OCI-LY1 (cell line): ENCODE measurements around the gene SPINK2.

Experiments used
- H2AFZ ChIP-seq: fragments of 200-600 bp; sonication (generic), shearing (Covaris generic); 2 replicates; pipeline ENCODE4 v1.6.0; 2014; ENCODE audit warnings: antibody characterized with exemption, mild to moderate bottlenecking, low read length
- H3F3A ChIP-seq: fragments of 200-600 bp; sonication (generic), shearing (Covaris generic); 2 replicates; pipeline ENCODE4 v1.6.0; 2014; ENCODE audit warnings: mild to moderate bottlenecking, antibody characterized with exemption, low read length, moderate library complexity; ENCODE audit not compliant: insufficient read depth
- H3K27ac ChIP-seq: fragments of 200-600 bp; sonication (generic); 2 replicates; pipeline ENCODE4 v1.5.1; 2014; ENCODE audit warnings: low read length, mixed run types, mild to moderate bottlenecking, low read depth; ENCODE audit not compliant: poor library complexity, severe bottlenecking
- H3K27me3 ChIP-seq: fragments of 200-600 bp; sonication (generic); 2 replicates; pipeline ENCODE4 v1.6.0; 2014; ENCODE audit warnings: antibody characterized with exemption, mild to moderate bottlenecking, low read length, moderate library complexity; ENCODE audit not compliant: insufficient read depth
- H3K36me3 ChIP-seq: fragments of 200-600 bp; sonication (generic); 2 replicates; pipeline ENCODE4 v1.6.1; 2014; ENCODE audit warnings: mild to moderate bottlenecking, antibody characterized with exemption, low read length, moderate library complexity, mixed read lengths; ENCODE audit not compliant: insufficient read depth
- H3K4me1 ChIP-seq: fragments of 200-600 bp; sonication (generic); 2 replicates; pipeline ENCODE4 v1.5.1; 2014; ENCODE audit warnings: mild to moderate bottlenecking, low read length, moderate library complexity; ENCODE audit not compliant: insufficient read depth, severe bottlenecking
- H3K4me2 ChIP-seq: fragments of 200-600 bp; sonication (generic), shearing (Covaris generic); 2 replicates; pipeline ENCODE4 v1.6.1; 2014; ENCODE audit warnings: low read length
- H3K4me3 ChIP-seq: fragments of 200-600 bp; sonication (generic); 2 replicates; pipeline ENCODE4 v1.5.1; 2014; ENCODE audit warnings: low read length, low read depth, mild to moderate bottlenecking, mixed read lengths; ENCODE audit not compliant: poor library complexity, severe bottlenecking
- H3K79me2 ChIP-seq: fragments of 200-600 bp; shearing (Covaris generic); 2 replicates; pipeline ENCODE4 v1.6.1; 2016; ENCODE audit warnings: mixed run types, low read length, mixed read lengths; ENCODE audit not compliant: insufficient read depth
- H3K9ac ChIP-seq: fragments of 200-600 bp; sonication (generic), shearing (Covaris generic); 2 replicates; pipeline ENCODE4 v1.6.1; 2014; ENCODE audit warnings: mild to moderate bottlenecking, low read length, mixed read lengths
- H3K9me2 ChIP-seq: fragments of 200-600 bp; sonication (generic), shearing (Covaris generic); 2 replicates; pipeline ENCODE4 v1.6.1; 2014; ENCODE audit warnings: low read depth, mild to moderate bottlenecking, low read length, mixed read lengths
- H3K9me3 ChIP-seq: fragments of 200-600 bp; shearing (Covaris generic); 2 replicates; pipeline ENCODE4 v1.6.1; 2014; ENCODE audit warnings: low read length, mixed read lengths
- H4K20me1 ChIP-seq: fragments of 200-600 bp; sonication (generic), shearing (Covaris generic); 2 replicates; pipeline ENCODE4 v1.6.0; 2016; ENCODE audit warnings: mild to moderate bottlenecking, low read length; ENCODE audit not compliant: insufficient read depth
- EZH2 ChIP-seq: fragments of 200-600 bp; sonication (generic), shearing (Covaris generic); IDR thresholded peaks from 2 replicates; pipeline ENCODE4 v1.8.0; 2017; ENCODE audit warnings: borderline replicate concordance, mixed run types, mild to moderate bottlenecking, antibody characterized with exemption, low read length, moderate library complexity, mixed read lengths
- TF ChIP-seq, protein P1 (sequence below): fragments of 200-600 bp; sonication (generic), shearing (Covaris generic); IDR thresholded peaks from 2 replicates; pipeline ENCODE4 v1.5.1; 2017; ENCODE audit warnings: mild to moderate bottlenecking, antibody characterized with exemption, low read length, moderate library complexity, mixed read lengths

Gene SPINK2

DNA sequence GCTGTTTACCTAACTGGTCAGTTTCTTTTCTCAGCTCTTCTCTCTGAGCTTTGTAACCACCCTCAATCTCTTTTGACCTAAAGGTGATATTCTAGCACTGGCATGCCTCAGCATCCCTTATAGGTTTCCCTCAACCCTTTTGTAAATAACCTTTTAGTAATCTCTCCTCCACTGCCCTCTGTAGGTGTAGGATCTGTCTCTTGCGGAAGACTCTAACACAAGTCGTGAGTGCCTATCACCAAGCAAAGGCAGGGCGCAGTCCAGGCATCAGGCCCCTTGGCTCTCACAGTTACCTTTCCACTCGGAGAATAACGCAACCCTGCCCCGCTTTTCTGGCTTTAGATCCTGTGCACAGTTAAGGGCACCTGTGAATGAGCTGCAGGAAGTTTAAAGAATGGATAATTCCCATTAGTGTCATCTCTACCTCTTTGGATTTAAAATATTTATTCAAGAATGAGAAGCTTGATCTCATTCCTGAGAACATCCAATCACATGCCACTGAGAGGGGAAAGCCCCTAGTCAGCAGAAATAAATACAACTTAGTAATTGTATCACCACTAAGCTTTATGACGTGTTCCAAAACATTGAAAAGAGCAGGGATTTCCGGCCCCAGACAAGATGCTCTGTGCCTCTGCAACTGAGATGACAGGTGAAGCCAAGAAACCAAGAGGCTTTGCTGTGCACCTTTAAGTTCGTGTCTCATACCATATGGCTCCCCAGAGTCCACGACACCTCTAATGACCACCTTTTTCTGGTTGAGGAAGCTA is 58.8 kb downstream of the SPINK2 start:
- no peaks in the 10 kb centered on the region for H3K27me3 ChIP-seq
- H3K9me3 ChIP-seq, result no peaks in the 10 kb centered on the region
- no peak overlapping the region for H3K27ac ChIP-seq
- no peaks in the 10 kb centered on the region for H3K36me3 ChIP-seq
- peaks cover 12% of the 10 kb centered on the region for H3K4me1 ChIP-seq
- no peaks in the 10 kb centered on the region for H3K9me2 ChIP-seq
- no peak overlapping the region for H2AFZ ChIP-seq
- H3K9ac ChIP-seq, result no peak overlapping the region
- H3K79me2 ChIP-seq, result no peaks in the 10 kb centered on the region
- no peak overlapping the region for H3K4me3 ChIP-seq
- H3K4me2 ChIP-seq, result no peak overlapping the region
- no peaks in the 10 kb centered on the region for H4K20me1 ChIP-seq
- no peaks in the 10 kb centered on the region for H3F3A ChIP-seq
- TF ChIP-seq EZH2, result no peak
- TF ChIP-seq, protein P1, sequence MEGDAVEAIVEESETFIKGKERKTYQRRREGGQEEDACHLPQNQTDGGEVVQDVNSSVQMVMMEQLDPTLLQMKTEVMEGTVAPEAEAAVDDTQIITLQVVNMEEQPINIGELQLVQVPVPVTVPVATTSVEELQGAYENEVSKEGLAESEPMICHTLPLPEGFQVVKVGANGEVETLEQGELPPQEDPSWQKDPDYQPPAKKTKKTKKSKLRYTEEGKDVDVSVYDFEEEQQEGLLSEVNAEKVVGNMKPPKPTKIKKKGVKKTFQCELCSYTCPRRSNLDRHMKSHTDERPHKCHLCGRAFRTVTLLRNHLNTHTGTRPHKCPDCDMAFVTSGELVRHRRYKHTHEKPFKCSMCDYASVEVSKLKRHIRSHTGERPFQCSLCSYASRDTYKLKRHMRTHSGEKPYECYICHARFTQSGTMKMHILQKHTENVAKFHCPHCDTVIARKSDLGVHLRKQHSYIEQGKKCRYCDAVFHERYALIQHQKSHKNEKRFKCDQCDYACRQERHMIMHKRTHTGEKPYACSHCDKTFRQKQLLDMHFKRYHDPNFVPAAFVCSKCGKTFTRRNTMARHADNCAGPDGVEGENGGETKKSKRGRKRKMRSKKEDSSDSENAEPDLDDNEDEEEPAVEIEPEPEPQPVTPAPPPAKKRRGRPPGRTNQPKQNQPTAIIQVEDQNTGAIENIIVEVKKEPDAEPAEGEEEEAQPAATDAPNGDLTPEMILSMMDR, result no peak

DNA sequence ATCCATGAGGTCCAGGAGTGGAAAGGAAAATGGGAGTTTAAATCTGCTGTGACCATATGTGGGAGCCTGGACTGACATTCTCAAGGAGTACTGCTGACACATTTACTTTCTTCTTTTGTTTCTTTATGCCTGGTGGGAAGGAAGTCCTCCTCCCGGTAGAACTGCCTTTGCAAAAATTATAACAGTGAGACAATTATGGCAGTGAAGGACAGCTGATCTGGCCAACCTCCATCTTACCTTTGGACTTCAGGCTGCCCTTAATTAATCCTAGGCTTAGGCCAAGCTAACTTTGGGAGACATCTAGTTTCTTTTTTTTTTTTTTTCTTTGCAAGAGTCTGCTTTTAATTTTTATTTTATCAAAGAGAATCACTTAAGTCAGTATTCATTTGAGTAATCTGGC is 61.3 kb downstream of the SPINK2 start:
- H3K79me2 ChIP-seq, result no peaks in the 10 kb centered on the region
- no peaks in the 10 kb centered on the region for H3F3A ChIP-seq
- TF ChIP-seq, protein P1, result no peak
- TF ChIP-seq EZH2, result no peak
- H3K9me3 ChIP-seq, result no peaks in the 10 kb centered on the region
- H3K27ac ChIP-seq, result no peak overlapping the region
- no peaks in the 10 kb centered on the region for H3K27me3 ChIP-seq
- H3K4me2 ChIP-seq, result no peak overlapping the region
- no peak overlapping the region for H2AFZ ChIP-seq
- peaks cover 21% of the 10 kb centered on the region for H3K4me1 ChIP-seq
- H3K9me2 ChIP-seq, result no peaks in the 10 kb centered on the region
- H3K9ac ChIP-seq, result no peak overlapping the region
- no peak overlapping the region for H3K4me3 ChIP-seq
- no peaks in the 10 kb centered on the region for H3K36me3 ChIP-seq
- H4K20me1 ChIP-seq, result no peaks in the 10 kb centered on the region
